ENCODE results near the gene GPX4. TPM values are rescaled to one million over a fixed set of nuclear protein-coding genes. Genes with fewer than 3 reads are reported as not detected.

Gene GPX4
- total and polyA plus RNA-seq, 7 donors: 269 to 662 (median 398) TPM

- Histone ChIP-seq H3K4me3 (no peak overlapping the region), H3K36me3 (peaks cover 12 to 69% (median 43%) of the 10 kb centered on the region in 4 donors), H3K27me3 (no peaks in the 10 kb centered on the region), H3K4me1 (peaks cover 0 to 44% (median 33%) of the 10 kb centered on the region in 4 donors), H3K9me3 (no peaks in the 10 kb centered on the region), H3K27ac (no peak overlapping the region)
- WGBS, 2 donors: 90% methylated on average over 25 of the region's 25 CpGs
- no peak for DNase-seq
- TF ChIP-seq CTCF (IDR thresholded peaks at IDR 0.05): no peak
- intact Hi-C loops (cut with DNase I): loop anchor here (10.0 kb wide), 1 partner anchor 183 kb away; the partner anchor contains the start of gene ARID3A
These were observed 4.0 kb downstream of the GPX4 start for GRCh38 chr19:1107661-1108261.

- Histone ChIP-seq H3K4me1 (peaks cover 0 to 44% (median 33%) of the 10 kb centered on the region in 4 donors), H3K4me3 (no peak overlapping the region), H3K27me3 (no peaks in the 10 kb centered on the region), H3K27ac (no peak overlapping the region), H3K36me3 (peaks cover 12 to 69% (median 43%) of the 10 kb centered on the region in 4 donors), H3K9me3 (no peaks in the 10 kb centered on the region)
- intact Hi-C loops (cut with DNase I): loop anchor here (10.0 kb wide), 1 partner anchor 184 kb away; the partner anchor contains the start of gene ARID3A
- TF ChIP-seq EP300 (IDR thresholded peaks at IDR 0.05): no peak
- no peak for TF ChIP-seq CTCF (IDR thresholded peaks at IDR 0.05)
- no peak for TF ChIP-seq POLR2AphosphoS5 (IDR thresholded peaks at IDR 0.05)
- TF ChIP-seq POLR2A (IDR thresholded peaks at IDR 0.05): no peak
- 94 to 96% methylated on average over 89 of the region's 89 CpGs for WGBS, 2 donors
- DNase-seq: no peak
These were observed 4.7 kb downstream of the GPX4 start for GRCh38 chr19:1108291-1109031.

- peaks cover 0 to 50% (median 38%) of the 10 kb centered on the region in 4 donors for H3K4me1 ChIP-seq
- H3K4me3 ChIP-seq: no peak overlapping the region
- WGBS, 2 donors: 89 to 93% methylated on average over 48 of the region's 48 CpGs
- peaks cover 14 to 74% (median 43%) of the 10 kb centered on the region in 4 donors for H3K36me3 ChIP-seq
- TF ChIP-seq CTCF (IDR thresholded peaks at IDR 0.05) (no peak), EP300 (IDR thresholded peaks at IDR 0.05) (no peak), POLR2A (IDR thresholded peaks at IDR 0.05) (no peak), POLR2AphosphoS5 (IDR thresholded peaks at IDR 0.05) (peak in 1 of 4 donors; percentile 35)
- intact Hi-C loops (cut with DNase I): loop anchor here (10.0 kb wide), 1 partner anchor 184 kb away; the partner anchor contains the start of gene ARID3A
- H3K9me3 ChIP-seq: no peaks in the 10 kb centered on the region
- H3K27me3 ChIP-seq: no peaks in the 10 kb centered on the region
- no peak overlapping the region for H3K27ac ChIP-seq
- no peak for DNase-seq
These were observed 5.3 kb downstream of the GPX4 start for GRCh38 chr19:1109032-1109551.

DNA sequence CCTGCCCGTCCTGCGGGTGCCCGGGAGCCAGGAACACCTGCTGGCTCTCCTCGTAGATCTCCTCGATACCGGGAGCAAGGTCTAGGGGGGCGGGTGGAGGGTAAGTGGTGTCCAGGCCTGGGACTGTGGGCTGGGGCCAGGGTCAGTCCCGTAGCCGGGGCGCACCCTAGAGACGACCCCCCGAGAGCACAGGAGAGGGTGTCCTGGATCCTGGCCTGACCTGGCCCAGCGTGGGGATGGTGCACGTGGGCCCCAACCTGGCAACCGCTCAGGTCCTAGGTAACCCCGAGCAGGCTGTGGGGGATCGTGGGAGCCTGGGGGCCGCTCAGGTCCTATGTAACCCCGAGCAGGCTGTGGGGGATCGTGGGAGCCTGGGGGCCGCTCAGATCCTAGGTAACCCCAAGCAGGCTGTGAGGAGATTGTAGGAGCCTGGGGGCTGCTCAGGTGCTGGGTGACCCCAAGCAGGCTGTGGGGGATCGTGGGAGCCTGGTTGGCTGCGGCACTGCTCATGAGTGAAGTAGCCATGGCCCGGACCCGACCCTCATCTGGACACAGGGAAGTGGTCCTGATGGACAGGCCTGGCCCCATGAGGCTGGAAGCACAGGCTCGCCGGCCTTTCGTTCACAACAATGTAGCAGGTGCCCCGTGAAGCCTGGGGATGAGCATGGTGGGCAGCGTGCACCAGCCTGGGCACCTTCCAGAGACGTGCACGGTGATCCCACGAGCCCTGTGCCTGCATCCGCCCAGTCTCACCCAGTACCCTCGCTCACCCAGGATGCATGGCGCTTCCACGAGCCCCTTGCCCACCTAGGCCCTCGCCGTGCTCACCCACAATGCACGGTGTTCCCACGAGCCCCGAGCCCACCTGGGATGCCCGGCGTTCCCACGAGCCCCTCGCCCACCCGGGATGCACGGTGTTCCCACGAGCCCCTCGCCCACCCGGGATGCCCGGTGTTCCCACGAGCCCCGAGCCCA, 6.2 kb downstream of the GPX4 start:
- H3K4me1 ChIP-seq: peaks cover 0 to 51% (median 40%) of the 10 kb centered on the region in 4 donors
- TF ChIP-seq CTCF (IDR thresholded peaks at IDR 0.05): no peak
- no peak for TF ChIP-seq POLR2AphosphoS5 (IDR thresholded peaks at IDR 0.05)
- no peak for TF ChIP-seq EP300 (IDR thresholded peaks at IDR 0.05)
- no peak for TF ChIP-seq POLR2A (IDR thresholded peaks at IDR 0.05)
- H3K9me3 ChIP-seq: no peaks in the 10 kb centered on the region
- peaks cover 16 to 83% (median 46%) of the 10 kb centered on the region in 4 donors for H3K36me3 ChIP-seq
- DNase-seq: no peak
- no peaks in the 10 kb centered on the region for H3K27me3 ChIP-seq
- 95% methylated on average over 54 of the region's 54 CpGs for WGBS, 2 donors
- no peak overlapping the region for H3K4me3 ChIP-seq
- H3K27ac ChIP-seq: no peak overlapping the region
- intact Hi-C loops (cut with DNase I): loop anchor here (5.0 to 10.0 kb wide), 2 partner anchors 82 to 185 kb away; partner anchors contain the start of gene ARID3A
